ENCODE results near the gene ARL2. TPM values are rescaled to one million over a fixed set of nuclear protein-coding genes. Genes with fewer than 3 reads are reported as not detected.

ARL2 gene
- total RNA-seq, 1 donor from 2014 or later = 65.8 TPM

DNA sequence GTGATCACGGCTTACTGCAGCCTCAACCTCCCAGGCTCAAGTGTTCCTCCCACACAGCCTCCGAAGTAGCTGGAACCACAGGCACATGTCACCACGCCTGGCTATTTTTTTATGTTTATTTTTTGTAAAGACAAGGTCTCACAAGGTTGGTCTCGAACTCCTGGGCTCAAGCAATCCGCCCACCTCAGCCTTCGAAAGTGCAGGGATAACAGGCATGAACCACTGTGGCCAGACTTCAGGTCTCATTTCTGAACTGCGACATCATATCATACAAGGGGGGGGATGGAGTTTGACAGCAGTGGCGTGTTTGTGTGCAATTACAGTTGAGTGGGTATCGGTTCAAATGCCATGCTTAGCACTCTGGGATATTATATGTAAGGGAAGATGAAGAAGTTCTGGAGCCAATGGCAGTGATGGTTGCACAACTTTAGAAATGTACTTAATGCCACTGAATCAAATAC, 37.5 kb downstream of the ARL2 start:
- Mint-ChIP-seq H3K27me3 (peaks cover 8% of the 10 kb centered on the region), H3K4me1 (ENCODE audit: unreplicated experiment) (no peaks in the 10 kb centered on the region), H3K27ac (no peak overlapping the region), H3K36me3 (peaks cover 3% of the 10 kb centered on the region), H3K4me3 (no peak overlapping the region), H3K9me3 (no peaks in the 10 kb centered on the region)
- no peak for TF ChIP-seq CTCF (conservative IDR thresholded peaks at IDR 0.05)
- DNase-seq (ENCODE audit: extremely low spot score, unreplicated experiment) = no peak

- Mint-ChIP-seq H3K27ac (peak overlapping the region; percentile 39), H3K4me1 (ENCODE audit: unreplicated experiment) (no peaks in the 10 kb centered on the region), H3K9me3 (no peaks in the 10 kb centered on the region), H3K27me3 (peaks cover 5% of the 10 kb centered on the region), H3K4me3 (no peak overlapping the region), H3K36me3 (no peaks in the 10 kb centered on the region)
- no peak for DNase-seq (ENCODE audit: extremely low spot score, unreplicated experiment)
- no peak for TF ChIP-seq CTCF (conservative IDR thresholded peaks at IDR 0.05)
Measured at GRCh38 chr11:65053827-65054508, 40.0 kb downstream of the ARL2 start.

- Mint-ChIP-seq H3K27ac (no peak overlapping the region), H3K27me3 (peaks cover 5% of the 10 kb centered on the region), H3K36me3 (no peaks in the 10 kb centered on the region), H3K9me3 (no peaks in the 10 kb centered on the region), H3K4me1 (ENCODE audit: unreplicated experiment) (no peaks in the 10 kb centered on the region), H3K4me3 (no peak overlapping the region)
- no peak for TF ChIP-seq CTCF (conservative IDR thresholded peaks at IDR 0.05)
- DNase-seq (ENCODE audit: extremely low spot score, unreplicated experiment) = no peak
Measured at GRCh38 chr11:65055538-65055937, 41.6 kb downstream of the ARL2 start.

DNA sequence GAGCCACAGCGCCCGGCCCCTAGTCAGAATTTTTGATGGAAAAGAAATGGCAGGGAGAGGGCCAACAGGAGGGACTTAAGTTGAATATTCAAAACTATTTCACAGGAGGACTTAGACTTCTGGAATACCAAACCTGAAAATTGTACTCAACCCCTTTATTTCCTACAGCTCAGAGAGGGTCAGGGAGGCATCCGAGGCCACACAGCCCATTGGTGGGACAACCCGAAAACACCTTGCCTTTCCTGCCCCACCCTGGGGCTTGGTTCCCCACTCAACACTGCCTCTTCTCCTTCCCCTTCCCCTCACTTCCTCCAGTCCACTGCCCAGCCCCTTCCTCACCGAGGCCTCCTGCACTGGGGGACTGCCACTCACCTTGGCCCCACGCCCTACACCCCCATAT, 43.0 kb downstream of the ARL2 start:
- H3K4me3 Mint-ChIP-seq = no peak overlapping the region
- no peaks in the 10 kb centered on the region for H3K36me3 Mint-ChIP-seq
- no peaks in the 10 kb centered on the region for H3K4me1 Mint-ChIP-seq (ENCODE audit: unreplicated experiment)
- H3K27ac Mint-ChIP-seq = no peak overlapping the region
- no peak for TF ChIP-seq CTCF (conservative IDR thresholded peaks at IDR 0.05)
- DNase-seq (ENCODE audit: extremely low spot score, unreplicated experiment) = no peak
- H3K9me3 Mint-ChIP-seq = no peaks in the 10 kb centered on the region
- H3K27me3 Mint-ChIP-seq = peaks cover 5% of the 10 kb centered on the region

- H3K27ac Mint-ChIP-seq = no peak overlapping the region
- no peak for DNase-seq (ENCODE audit: extremely low spot score, unreplicated experiment)
- H3K4me1 Mint-ChIP-seq (ENCODE audit: unreplicated experiment) = no peaks in the 10 kb centered on the region
- no peak overlapping the region for H3K4me3 Mint-ChIP-seq
- H3K36me3 Mint-ChIP-seq = no peaks in the 10 kb centered on the region
- H3K27me3 Mint-ChIP-seq = peaks cover 5% of the 10 kb centered on the region
- TF ChIP-seq CTCF (conservative IDR thresholded peaks at IDR 0.05) = no peak
- no peaks in the 10 kb centered on the region for H3K9me3 Mint-ChIP-seq
Measured at GRCh38 chr11:65057526-65057925, 43.6 kb downstream of the ARL2 start.

Measured in type B pancreatic cell (in vitro differentiated cells).